Stimulated activated CD4-positive, alpha-beta T cell treated with anti-CD3 and anti-CD28 coated beads, Interleukin-2, amount 100 ng/mL, for 48 hours (primary cell): ENCODE data around the gene DTX1.

Source experiments
- DNase-seq, 2 donors: peaks; one replicate each; pipeline ENCODE4 v3.0.0-alpha.2; 2020

Gene DTX1

DNA sequence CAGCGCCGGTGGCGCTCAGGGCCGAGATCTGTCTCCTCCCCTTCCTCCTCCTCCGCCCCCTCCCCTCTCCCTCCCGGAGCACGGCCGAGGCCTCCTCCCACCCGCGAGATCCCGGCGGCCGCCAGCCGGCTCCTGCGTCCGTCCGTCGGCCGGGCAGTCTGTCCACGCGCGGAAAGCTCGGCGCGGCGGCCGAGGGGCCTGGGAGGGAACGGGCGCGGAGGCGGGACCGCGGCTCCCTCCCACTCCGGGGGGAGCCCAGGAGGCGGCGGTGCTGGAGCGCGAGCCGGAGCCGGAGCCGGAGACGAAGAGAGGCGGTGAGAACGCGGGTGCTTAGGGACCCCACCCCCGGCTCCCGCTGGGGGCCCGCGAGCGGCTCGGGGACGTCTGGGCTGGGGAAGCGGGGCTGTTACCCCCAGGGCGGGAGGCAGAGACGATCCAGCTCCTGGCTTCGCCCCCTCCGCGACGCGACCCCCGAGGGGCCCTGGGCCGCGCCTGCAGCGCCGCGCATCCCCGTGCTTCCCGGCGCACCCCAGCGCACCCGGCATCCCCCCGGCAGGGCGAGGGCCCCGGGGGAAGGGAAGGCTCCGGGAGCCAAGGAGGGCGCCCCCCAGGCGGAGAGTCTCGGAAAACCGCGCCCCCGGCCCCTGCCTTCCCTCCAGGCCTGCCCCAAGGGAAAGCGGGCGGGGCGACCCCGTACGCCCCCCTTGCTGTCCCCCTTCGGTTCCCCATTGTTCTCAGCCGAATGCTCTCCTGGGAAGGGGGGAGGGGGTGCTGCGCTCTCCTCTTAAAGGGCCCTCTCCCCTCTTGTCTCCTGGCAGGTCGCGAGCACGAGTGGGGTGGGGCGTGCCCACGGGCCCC, at the start of gene DTX1:
Gene DTX1, plus strand, starts transcription at position 100 of the 858 bp plus-strand sequence. CDS start 1,463 bp downstream, outside the sequence.
- peak; percentile 21 to 22 for DNase-seq

DNA sequence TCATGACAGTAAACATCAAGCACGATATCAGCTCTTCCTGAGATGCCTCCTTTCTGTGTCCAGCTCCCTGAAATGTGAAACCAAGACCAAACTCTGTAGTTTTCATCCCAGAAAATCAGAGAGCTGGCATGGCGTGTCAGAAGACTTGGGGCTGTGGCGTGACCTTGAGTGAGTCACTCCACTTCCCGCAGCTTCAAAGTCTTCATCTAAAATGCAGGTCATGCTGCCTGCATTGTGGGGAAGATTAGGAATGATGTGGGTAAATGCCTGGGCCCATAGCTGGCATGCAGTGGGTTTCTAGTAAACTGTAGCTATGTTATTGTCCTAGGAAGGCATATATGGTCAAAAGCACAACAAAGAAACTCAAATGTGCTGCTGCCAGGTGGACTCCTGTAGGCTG, 49.4 kb upstream of the DTX1 start:
- DNase-seq: no peak

- DNase-seq: no peak
Measured at GRCh38 chr12:113010701-113011100, 45.8 kb upstream of the DTX1 start.

GRCh38 chr12:113014565-113014964, 42.0 kb upstream of the DTX1 start:
- DNase-seq: no peak

DNA sequence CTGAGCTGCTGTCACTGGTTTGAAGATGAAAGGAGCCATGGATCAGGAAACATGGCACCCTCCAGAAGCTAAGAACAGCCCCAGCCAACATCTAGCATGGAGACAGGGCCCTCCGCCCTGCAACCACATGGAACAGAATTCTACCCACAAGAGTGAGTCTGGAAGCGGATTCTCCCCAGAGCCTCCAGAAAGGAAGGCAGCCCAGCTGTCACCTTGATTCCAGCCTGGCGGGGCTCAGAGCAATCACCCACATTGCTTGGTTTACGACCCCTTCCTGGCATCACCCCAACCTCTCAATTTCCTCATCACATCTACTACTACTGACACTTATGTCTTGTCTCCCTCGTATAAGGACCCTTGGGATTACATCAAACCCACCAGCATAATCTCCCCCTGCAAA, 39.7 kb upstream of the DTX1 start:
- no peak for DNase-seq

- DNase-seq: no peak
Measured at GRCh38 chr12:113019025-113019424, 37.5 kb upstream of the DTX1 start.

- DNase-seq: no peak
Measured at GRCh38 chr12:113021500-113021899, 35.0 kb upstream of the DTX1 start.

GRCh38 chr12:113022563-113023297, 33.8 kb upstream of the DTX1 start:
- no peak for DNase-seq

GRCh38 chr12:113027726-113028125, 28.8 kb upstream of the DTX1 start:
- DNase-seq: no peak

DNA sequence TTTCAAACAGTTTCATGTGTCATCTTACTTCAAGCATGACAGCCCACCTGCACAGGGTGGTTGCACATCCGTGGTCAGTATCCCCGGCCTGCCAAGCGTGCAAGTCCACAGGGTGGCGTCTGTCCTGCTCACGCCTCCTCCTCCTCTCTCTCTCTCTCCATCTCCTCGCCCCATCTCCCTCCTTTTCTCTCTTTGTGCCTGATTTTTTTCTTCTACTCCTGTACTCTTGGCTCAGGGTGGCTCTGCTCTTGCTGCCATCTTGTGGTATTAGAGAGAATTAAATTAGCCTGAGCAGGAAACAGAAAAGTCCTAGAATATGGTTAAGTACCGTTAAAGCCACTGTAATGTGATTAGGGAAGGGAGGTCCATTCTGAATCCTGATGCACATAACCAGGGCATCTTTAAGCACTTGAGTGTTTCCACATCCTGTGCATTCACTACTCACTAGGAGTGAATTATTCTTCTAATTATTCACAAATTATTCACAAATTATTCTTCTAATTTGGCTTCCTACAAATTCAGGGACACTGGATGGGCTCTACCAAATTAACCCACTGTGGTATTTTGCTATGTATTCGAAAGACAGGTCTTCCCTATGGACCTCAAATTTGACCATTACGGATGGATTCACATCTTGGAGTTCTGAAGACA, 25.5 kb upstream of the DTX1 start:
- no peak for DNase-seq

DNA sequence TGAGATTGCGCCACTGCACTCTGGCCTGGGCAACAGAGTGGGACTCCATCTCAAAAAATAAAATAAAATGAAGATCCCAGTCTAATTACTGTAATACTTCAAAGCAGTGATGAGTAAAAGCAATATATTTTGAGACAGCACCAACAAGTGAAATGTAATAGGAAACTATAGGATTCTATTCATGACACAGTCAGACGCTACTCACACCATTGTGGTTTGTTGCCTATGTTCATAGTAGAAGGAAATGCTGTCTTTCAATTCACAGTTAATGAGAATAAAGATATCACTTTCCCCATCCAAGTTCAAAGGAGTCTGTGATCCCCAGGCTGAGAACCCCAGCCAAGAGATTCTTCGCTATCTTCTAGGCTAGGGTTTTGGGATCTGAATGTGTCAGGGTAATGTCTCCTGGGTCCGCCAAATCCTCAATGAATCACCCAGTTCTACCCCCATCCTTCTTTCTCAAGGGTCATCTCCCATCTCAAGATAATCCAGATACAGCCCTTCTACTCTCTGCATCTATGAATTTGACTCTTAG, 16.6 kb upstream of the DTX1 start:
- DNase-seq: no peak

DNA sequence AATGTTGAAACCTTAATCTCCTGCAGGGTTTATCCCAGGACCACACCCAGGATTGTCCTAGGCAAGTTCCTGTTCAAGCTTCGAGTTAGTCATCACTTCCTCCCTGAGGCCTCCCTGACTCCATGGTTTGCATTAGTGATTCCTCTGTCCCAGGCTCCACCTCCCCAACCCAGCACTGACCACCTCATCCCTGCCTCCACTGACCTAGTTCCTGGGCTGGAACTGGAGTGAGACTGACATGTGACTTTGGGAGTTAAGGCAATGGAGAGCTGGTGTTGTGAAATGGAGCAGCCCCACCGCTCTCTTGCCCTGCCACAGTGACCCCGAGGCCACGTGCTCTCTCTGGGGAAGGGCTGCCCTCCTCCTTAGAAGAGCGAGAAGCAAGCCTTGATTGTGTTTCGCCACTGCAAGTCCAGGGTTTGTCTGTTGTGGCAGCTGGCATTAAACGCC, 15.8 kb upstream of the DTX1 start:
- no peak for DNase-seq

DNA sequence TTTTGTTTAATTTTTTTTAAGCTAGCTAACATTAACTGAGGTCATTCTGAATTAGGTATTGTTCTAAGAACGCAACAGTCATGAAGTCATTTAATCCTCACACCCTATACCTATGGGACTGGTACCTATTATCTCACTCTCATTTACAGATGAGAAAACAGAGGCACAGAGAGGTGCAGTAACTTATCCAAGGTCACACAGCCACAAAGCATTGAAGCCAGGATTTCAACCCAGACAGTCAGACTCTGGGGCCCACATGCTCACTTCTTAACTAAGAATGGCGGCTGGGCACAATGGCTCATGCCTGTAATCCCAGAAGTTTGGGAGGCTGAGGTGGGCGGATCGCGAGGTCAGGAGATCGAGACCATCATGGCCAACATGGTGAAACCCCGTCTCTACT, 15.0 kb upstream of the DTX1 start:
- no peak for DNase-seq

DNA sequence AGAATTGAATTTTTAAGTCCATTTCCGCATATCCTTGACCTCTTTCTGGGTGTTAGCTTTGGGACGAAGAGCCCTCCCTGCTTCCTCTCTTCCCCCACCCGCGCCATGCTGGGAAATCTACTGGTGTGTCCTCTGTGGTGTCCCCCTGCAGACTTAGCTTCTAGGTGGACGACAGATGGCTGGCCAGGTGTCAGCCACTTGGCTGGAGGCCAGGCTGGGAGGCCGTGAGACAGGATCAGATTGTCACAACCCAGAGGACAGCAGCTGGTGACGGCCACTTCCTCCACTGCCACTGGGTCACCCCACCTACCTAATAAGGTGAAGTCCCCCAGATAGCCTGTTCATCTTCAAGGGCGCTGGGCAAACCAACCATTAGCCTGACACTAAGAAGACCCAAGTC, 13.3 kb upstream of the DTX1 start:
- no peak for DNase-seq

GRCh38 chr12:113044516-113044915, 12.0 kb upstream of the DTX1 start:
- DNase-seq: no peak

DNA sequence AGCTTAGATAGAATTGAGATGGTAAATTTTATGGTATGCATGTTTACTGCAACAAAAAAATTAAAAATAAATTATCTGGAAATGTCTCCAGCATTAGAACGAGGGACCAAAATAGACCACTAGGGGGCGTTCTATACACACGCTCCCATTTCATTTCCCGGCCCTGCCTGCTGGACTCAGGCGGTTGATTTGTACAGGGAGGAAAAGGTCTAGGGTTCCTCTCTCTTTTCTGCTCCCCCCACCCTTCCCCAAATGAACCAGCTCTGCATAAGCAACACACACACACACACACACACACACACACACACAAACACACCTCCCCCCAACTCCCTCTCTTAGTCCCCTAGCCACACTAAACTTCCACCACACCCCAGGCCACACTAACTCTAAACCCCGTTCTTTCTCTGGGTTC, 7.8 kb upstream of the DTX1 start:
- peak; percentile 56 to 58 for DNase-seq

DNA sequence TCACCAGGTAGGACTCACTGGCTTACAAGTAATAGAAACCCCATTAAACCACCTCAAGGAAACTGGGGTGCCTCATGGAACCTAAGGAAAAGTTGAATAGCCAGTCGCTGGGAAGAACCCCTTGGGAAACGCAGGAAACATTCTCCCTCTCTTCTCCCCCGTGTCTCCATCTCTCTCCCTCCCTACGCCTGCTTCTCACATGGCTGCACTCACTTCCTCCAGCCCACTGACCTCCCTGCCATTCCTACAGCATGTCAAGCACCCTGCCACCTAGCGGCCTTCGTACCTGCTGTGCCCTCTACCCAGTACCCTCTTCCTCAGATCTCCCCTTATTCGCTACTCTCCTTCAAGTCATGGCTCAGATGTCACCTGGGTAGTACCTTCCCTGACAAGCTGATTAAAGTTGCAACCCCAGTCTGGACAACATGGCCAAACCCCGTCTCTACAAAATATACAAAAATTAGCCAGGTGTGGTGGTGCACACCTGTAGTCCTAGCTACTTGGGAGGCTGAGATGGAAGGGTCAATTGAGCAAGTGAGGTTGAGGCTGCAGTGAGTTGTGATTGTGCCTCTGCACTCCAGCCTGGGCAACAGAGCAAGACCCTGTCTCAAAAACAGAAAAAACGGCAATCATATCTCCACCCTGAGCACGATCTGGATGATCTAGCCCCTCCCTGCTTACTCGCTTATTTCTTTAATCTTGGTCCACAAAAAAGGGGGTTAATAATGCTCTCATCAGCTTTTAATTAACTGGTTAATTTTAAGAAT, 6.4 kb upstream of the DTX1 start:
- DNase-seq: no peak

DNA sequence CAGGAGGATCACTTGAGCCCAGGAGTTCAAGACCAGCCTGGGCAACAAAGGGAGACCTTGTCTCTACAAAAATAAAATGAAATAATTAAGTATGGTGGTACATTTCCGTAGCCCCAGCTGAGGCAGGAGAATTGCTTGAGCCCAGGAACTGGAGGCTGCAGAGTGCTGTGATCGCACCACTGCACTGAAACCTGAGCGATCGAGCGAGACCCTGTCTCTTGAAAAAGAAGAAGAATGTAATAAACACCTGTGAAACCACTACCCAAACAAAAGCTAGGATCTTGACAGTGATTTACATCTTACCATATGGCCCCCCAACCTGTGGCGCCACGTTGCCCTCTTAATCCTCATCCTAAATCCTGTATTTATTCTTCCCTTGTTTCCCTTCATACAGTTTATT, 5.7 kb upstream of the DTX1 start:
- no peak for DNase-seq

GRCh38 chr12:113051759-113052158, 4.8 kb upstream of the DTX1 start:
- DNase-seq: no peak

- no peak for DNase-seq
Measured at GRCh38 chr12:113052326-113052725, 4.2 kb upstream of the DTX1 start.

GRCh38 chr12:113054948-113055486, 1.5 kb upstream of the DTX1 start:
- DNase-seq: no peak
